ENCODE measurements around the gene STX5. TPM values are rescaled to one million over a fixed set of nuclear protein-coding genes. Genes with fewer than 3 reads are reported as not detected.

STX5 gene
- total and polyA plus RNA-seq, 10 of the 15 experiments (the other 5 are each of a cell fraction or from before 2014, with no cell fraction given), result 3.8 to 35.4 (median 27.4) TPM

DNA sequence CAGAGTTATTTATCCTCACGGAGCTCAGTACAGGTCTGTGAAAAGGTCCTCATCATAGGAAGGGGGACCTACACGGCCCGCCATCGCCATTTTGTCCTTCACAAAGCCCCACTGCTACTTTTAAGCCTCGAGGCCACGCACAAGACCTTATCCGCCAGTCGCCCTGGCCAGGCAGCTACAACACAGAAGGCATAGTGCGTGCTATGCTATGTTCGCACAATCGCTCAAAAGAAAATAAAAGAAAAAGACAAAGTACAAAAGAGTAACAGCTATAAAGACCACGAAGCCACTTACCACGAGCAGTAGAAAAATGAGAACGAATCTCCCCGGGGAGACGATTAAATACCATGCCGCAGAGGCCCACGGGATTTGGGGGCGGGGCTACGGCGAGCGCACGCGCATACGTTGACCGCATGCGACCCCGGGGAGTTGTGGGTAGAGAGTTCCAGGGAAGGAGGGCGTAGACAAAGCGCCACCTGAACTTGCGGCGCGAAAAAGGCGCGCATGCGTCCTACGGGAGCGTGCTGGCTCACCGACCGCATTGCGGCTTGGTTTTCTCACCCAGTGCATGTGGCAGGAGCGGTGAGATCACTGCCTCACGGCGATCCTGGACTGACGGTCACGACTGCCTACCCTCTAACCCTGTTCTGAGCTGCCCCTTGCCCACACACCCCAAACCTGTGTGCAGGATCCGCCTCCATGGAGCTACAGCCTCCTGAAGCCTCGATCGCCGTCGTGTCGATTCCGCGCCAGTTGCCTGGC is 23.9 kb upstream of the STX5 start (continued):
- peak; percentile 50; the same call in 1 of the 2 replicates for TF ChIP-seq HCFC1 (IDR thresholded peaks at IDR 0.05; ENCODE audit: low read length)
- peak; percentile 85 for TF ChIP-seq ATF7 (IDR thresholded peaks at IDR 0.05; ENCODE audit: low read depth)
- TF ChIP-seq MEF2B (IDR thresholded peaks at IDR 0.05; ENCODE audit: partially characterized antibody, poor library complexity, severe bottlenecking), result peak; percentile 98
- peak; percentile 58; the same call in 1 of the 2 replicates for TF ChIP-seq TCF12 (IDR thresholded peaks at IDR 0.05; ENCODE audit: low read depth, low read length)
- peak; percentile 58; the same call in 1 of the 2 replicates for TF ChIP-seq NR2F1 (conservative IDR thresholded peaks at IDR 0.05)
- TF ChIP-seq, protein P1, sequence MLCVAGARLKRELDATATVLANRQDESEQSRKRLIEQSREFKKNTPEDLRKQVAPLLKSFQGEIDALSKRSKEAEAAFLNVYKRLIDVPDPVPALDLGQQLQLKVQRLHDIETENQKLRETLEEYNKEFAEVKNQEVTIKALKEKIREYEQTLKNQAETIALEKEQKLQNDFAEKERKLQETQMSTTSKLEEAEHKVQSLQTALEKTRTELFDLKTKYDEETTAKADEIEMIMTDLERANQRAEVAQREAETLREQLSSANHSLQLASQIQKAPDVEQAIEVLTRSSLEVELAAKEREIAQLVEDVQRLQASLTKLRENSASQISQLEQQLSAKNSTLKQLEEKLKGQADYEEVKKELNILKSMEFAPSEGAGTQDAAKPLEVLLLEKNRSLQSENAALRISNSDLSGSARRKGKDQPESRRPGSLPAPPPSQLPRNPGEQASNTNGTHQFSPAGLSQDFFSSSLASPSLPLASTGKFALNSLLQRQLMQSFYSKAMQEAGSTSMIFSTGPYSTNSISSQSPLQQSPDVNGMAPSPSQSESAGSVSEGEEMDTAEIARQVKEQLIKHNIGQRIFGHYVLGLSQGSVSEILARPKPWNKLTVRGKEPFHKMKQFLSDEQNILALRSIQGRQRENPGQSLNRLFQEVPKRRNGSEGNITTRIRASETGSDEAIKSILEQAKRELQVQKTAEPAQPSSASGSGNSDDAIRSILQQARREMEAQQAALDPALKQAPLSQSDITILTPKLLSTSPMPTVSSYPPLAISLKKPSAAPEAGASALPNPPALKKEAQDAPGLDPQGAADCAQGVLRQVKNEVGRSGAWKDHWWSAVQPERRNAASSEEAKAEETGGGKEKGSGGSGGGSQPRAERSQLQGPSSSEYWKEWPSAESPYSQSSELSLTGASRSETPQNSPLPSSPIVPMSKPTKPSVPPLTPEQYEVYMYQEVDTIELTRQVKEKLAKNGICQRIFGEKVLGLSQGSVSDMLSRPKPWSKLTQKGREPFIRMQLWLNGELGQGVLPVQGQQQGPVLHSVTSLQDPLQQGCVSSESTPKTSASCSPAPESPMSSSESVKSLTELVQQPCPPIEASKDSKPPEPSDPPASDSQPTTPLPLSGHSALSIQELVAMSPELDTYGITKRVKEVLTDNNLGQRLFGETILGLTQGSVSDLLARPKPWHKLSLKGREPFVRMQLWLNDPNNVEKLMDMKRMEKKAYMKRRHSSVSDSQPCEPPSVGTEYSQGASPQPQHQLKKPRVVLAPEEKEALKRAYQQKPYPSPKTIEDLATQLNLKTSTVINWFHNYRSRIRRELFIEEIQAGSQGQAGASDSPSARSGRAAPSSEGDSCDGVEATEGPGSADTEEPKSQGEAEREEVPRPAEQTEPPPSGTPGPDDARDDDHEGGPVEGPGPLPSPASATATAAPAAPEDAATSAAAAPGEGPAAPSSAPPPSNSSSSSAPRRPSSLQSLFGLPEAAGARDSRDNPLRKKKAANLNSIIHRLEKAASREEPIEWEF (IDR thresholded peaks at IDR 0.05; ENCODE audit: insufficient replicate concordance, low read depth, low read length), result no peak
- TF ChIP-seq, protein P2, sequence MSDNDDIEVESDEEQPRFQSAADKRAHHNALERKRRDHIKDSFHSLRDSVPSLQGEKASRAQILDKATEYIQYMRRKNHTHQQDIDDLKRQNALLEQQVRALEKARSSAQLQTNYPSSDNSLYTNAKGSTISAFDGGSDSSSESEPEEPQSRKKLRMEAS (IDR thresholded peaks at IDR 0.05; ENCODE audit: low read depth, low read length), result peak; percentile 92; the same call in 1 of the 2 replicates
- no peak for TF ChIP-seq ZSCAN29 (IDR thresholded peaks at IDR 0.05)
- no peak; the same call in 1 of the 2 replicates for TF ChIP-seq JUND (IDR thresholded peaks at IDR 0.05; ENCODE audit: low read depth, low read length)
- 0 out of 2 replicates have a peak, but pooled peaks have one; percentile 44 for TF ChIP-seq CHD2 (IDR thresholded peaks at IDR 0.05; ENCODE audit: borderline replicate concordance, low read depth, low read length)
